Adrenal gland (tissue), 12 donors: ENCODE measurements around the gene CEACAM1. TPM values are rescaled to one million over a fixed set of nuclear protein-coding genes. Genes with fewer than 3 reads are reported as not detected.
"Not testable (repeated sequence)": the region's sequence is repeated elsewhere in the genome, so short reads cannot be mapped to it uniquely, and the experiment has no call there.

ENCODE experiments used
- DNase-seq, 7 donors: peaks; one replicate each; pipeline ENCODE4 v3.0.0-alpha.2; 2019 to 2020
- H3K27ac ChIP-seq, 5 donors: fragments of 200-600 bp; sonication (generic) in 4 of 5; 1 replicate in 3 of 5; 2 replicates in 2 of 5; pipeline versions ENCODE4 v1.5.1 to v1.8.0; 2016 to 2020; ENCODE audit warnings: mild to moderate bottlenecking in 1 of 5
- H3K27me3 ChIP-seq: fragments of 200-600 bp; 2 replicates; pipeline ENCODE4 v1.8.0; 2021
- H3K36me3 ChIP-seq, 2 donors: fragments of 200-600 bp; replicated peaks in 1 of 2; 1 replicate in 1 of 2; 2 replicates in 1 of 2; pipeline versions ENCODE4 v1.5.1 to v1.8.0; 2018 to 2022
- H3K4me1 ChIP-seq, 2 donors: fragments of 200-600 bp; replicated peaks in 1 of 2; 1 replicate in 1 of 2; 2 replicates in 1 of 2; pipeline versions ENCODE4 v1.5.1 to v1.8.0; 2018 to 2021
- H3K4me3 ChIP-seq, 4 donors: fragments of 200-600 bp; sonication (generic) in 3 of 4; one replicate each; pipeline ENCODE4 v1.5.1; 2016 to 2018
- H3K9me3 ChIP-seq, 3 donors: fragments of 200-600 bp; sonication (generic) in 1 of 3; replicated peaks in 1 of 3; 1 replicate in 2 of 3; 2 replicates in 1 of 3; pipeline versions ENCODE4 v1.5.1 to v1.8.0; 2016 to 2021
- CTCF ChIP-seq, 6 experiments: fragments of 450-650 bp in 4 of 6; fragments of 200-600 bp in 2 of 6; sonication (generic) in 1 of 6; IDR thresholded peaks; 1 replicate in 5 of 6; 2 replicates in 1 of 6; pipeline versions ENCODE4 v1.5.1 to v1.8.0; 2016 to 2021; ENCODE audit warnings: antibody characterized with exemption in 6 of 6, mild to moderate bottlenecking in 2 of 6, moderate library complexity in 1 of 6
- POLR2A ChIP-seq, 2 donors: fragments of 450-650 bp; IDR thresholded peaks; one replicate each; pipeline ENCODE4 v1.6.1; 2017; ENCODE audit warnings: antibody characterized with exemption in 2 of 2, mild to moderate bottlenecking in 2 of 2, moderate library complexity in 1 of 2
- WGBS, 4 donors: extraction: QIAGEN DNeasy Blood & Tissue Kit in 2 of 4; methylation state at CpG; one replicate each; pipeline versions ENCODE4 v1.1.5 to v1.1.7; 2013 to 2017; 5-methylcytosine and 5-hydroxymethylcytosine counted together
- intact Hi-C, 2 donors: fragments of 100-400 bp; cut with DNase I; formaldehyde crosslinking; loops; one replicate each; pipeline versions ENCODE4 v1.14.1 to v1.15.0; 2022 to 2023
- polyA plus RNA-seq, 3 donors: library from polyadenylated mRNA; stranded (reverse); fragments of 200-250 nt in 2 of 3; fragments of 350-450 nt in 1 of 3; fragmentation: Illumina TruSeq in 1 of 3; extraction: RNeasy Lipid Tissue Mini Kit (QIAGEN cat#74804) in 1 of 3; gene quantifications; one replicate each; pipeline ENCODE4 v1.2.3, GENCODE V29; 2013 to 2014
- total RNA-seq, 9 donors: library from RNA; depleted of rRNA in 4 of 9; stranded (reverse); fragments of >200 nt in 4 of 9; fragments of 120-200 nt in 1 of 9; fragmentation: NEBNext Ultra II Directional in 1 of 9; extraction: Animal tissue kit (Norgen Biotek cat#: 25700) in 1 of 9; gene quantifications; one replicate each; pipeline versions ENCODE4 v1.1.0 to v1.2.4, GENCODE V29; 2013 to 2023
- donor health status: healthy with polysubstance abuse.
- donor health status: Bipolar disorder and iron deficiency.
- donor health status: DM: yes; HTN: yes; CAD: no.
- donor health status: DM: no; HTN: no; CAD: no.
- donor health status: DM: no; HTN: no; CAD: no.
- donor health status: DM: yes; HTN: yes; CAD: no.

CEACAM1 gene
- total and polyA plus RNA-seq, 12 donors, result 12.1 to 59.5 (median 24.6) TPM

GRCh38 chr19:42542791-42543190 is 14.5 kb upstream of the CEACAM1 start:
- no peak overlapping the region for H3K27ac ChIP-seq
- H3K4me3 ChIP-seq, result no peak overlapping the region
- WGBS, 4 donors, result 80 to 97% (median 94%) methylated on average over 1 to 2 of the region's 2 CpGs
- no peaks in the 10 kb centered on the region for H3K36me3 ChIP-seq
- H3K4me1 ChIP-seq, result no peaks in the 10 kb centered on the region
- H3K27me3 ChIP-seq, result no peaks in the 10 kb centered on the region
- H3K9me3 ChIP-seq, result no peaks in the 10 kb centered on the region
- TF ChIP-seq CTCF (IDR thresholded peaks at IDR 0.05) (no peak), POLR2A (IDR thresholded peaks at IDR 0.05) (no peak)
- intact Hi-C loops, result no loop called here
- peak in 1 of 7 donors; percentile 7 for DNase-seq

GRCh38 chr19:42540071-42540553 is 11.8 kb upstream of the CEACAM1 start:
- TF ChIP-seq CTCF (IDR thresholded peaks at IDR 0.05) (no peak), POLR2A (IDR thresholded peaks at IDR 0.05) (no peak)
- Histone ChIP-seq H3K9me3 (no peaks in the 10 kb centered on the region), H3K27me3 (no peaks in the 10 kb centered on the region), H3K36me3 (no peaks in the 10 kb centered on the region), H3K27ac (no peak overlapping the region), H3K4me3 (no peak overlapping the region), H3K4me1 (no peaks in the 10 kb centered on the region)
- intact Hi-C loops, result no loop called here
- 78 to 81% (median 80%) methylated on average over 6 to 8 of the region's 8 CpGs for WGBS, 4 donors
- DNase-seq, result peak in 4 of 7 donors; percentile 6 to 36 (median 14)

- Histone ChIP-seq H3K27ac (no peak overlapping the region), H3K9me3 (no peaks in the 10 kb centered on the region), H3K4me3 (no peak overlapping the region), H3K4me1 (no peaks in the 10 kb centered on the region), H3K27me3 (no peaks in the 10 kb centered on the region), H3K36me3 (no peaks in the 10 kb centered on the region)
- intact Hi-C loops, result no loop called here
- WGBS, 4 donors, result 73 to 90% (median 85%) methylated on average over 5 to 7 of the region's 7 CpGs
- DNase-seq, result peak in 4 of 7 donors; percentile 2 to 11 (median 7)
- TF ChIP-seq CTCF (IDR thresholded peaks at IDR 0.05) (no peak), POLR2A (IDR thresholded peaks at IDR 0.05) (no peak)
These were observed 10.8 kb upstream of the CEACAM1 start for GRCh38 chr19:42538841-42539709.

GRCh38 chr19:42535276-42535675 is 7.0 kb upstream of the CEACAM1 start:
- H3K9me3 ChIP-seq, H3K27ac ChIP-seq, H3K36me3 ChIP-seq, intact Hi-C loops, H3K27me3 ChIP-seq, H3K4me3 ChIP-seq, DNase-seq, H3K4me1 ChIP-seq: not testable (repeated sequence)
- WGBS, 4 donors, result 63 to 78% (median 75%) methylated on average over 2 of the region's 2 CpGs

GRCh38 chr19:42534391-42534790 is 6.1 kb upstream of the CEACAM1 start:
- intact Hi-C loops, result no loop called here
- Histone ChIP-seq H3K9me3 (no peaks in the 10 kb centered on the region), H3K4me1 (no peaks in the 10 kb centered on the region), H3K27me3 (no peaks in the 10 kb centered on the region), H3K4me3 (no peak overlapping the region), H3K27ac (no peak overlapping the region), H3K36me3 (no peaks in the 10 kb centered on the region)
- DNase-seq, result no peak
- TF ChIP-seq POLR2A (IDR thresholded peaks at IDR 0.05) (no peak), CTCF (IDR thresholded peaks at IDR 0.05) (no peak)
